HG03064 (cell line): ENCODE data around the gene GPATCH11.

Experiments used
- ATAC-seq: cut with Tn5 transposase; IDR thresholded peaks from one replicate; pipeline ENCODE4 v1.9.1; 2021; ENCODE audit warnings: low read depth; ENCODE audit not compliant: unreplicated experiment

GPATCH11 gene

DNA sequence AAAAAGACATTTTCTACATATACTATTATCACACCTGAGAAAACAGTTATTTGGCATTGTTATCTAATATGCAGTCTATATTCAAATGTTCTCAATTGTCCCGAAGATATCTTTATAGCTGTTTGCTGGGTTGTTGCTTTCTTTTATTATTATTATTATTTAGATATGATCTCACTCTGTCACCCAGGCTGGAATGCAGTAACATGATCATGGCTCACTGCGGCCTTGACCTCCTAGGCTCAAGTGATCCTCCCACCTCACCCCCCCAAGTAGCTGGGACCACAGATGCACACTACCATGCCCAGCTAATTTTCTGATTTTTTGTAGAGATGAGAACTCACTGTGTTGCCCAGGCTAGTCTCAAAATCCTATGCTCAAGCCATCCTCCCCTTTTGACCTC is 19.9 kb downstream of the GPATCH11 start:
- ATAC-seq: no peak

DNA sequence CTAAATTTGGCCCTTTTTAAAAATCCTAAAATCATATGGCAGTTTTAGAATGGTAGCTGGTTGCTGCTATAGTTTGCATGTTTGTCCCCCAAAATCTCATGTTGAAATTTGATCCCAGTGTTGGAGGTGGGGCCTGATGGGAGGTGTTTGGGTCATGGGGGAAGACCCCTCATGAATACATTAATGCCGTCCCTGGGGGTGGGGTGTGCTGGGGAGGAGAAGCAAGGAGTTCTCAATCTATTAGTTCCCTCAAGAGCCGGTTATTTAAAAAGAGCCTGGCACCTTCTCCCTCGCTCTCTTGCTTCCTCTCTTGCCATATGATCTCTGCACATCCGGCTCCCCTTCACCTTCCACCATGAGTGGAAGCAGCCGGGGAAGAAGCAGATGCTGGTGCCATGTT is 20.8 kb downstream of the GPATCH11 start:
- ATAC-seq: no peak

DNA sequence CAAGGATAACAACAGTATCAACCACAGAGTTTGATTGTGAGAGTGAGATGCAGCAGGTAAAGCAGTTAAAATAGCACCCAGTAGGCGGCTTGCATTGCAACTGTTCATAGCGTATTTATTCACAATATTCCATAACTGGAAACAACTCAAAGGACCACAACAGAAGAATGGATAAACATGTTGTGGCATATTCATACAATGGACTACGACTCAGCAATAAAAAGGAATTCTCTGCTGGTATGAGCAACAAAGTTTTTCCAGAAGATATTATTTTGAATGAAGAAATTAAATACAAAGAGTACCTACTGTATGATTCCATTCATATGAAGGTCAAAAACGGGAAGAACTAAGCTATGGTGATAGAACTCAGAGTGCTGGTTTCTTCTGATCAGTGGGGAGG is 25.2 kb downstream of the GPATCH11 start:
- no peak for ATAC-seq

DNA sequence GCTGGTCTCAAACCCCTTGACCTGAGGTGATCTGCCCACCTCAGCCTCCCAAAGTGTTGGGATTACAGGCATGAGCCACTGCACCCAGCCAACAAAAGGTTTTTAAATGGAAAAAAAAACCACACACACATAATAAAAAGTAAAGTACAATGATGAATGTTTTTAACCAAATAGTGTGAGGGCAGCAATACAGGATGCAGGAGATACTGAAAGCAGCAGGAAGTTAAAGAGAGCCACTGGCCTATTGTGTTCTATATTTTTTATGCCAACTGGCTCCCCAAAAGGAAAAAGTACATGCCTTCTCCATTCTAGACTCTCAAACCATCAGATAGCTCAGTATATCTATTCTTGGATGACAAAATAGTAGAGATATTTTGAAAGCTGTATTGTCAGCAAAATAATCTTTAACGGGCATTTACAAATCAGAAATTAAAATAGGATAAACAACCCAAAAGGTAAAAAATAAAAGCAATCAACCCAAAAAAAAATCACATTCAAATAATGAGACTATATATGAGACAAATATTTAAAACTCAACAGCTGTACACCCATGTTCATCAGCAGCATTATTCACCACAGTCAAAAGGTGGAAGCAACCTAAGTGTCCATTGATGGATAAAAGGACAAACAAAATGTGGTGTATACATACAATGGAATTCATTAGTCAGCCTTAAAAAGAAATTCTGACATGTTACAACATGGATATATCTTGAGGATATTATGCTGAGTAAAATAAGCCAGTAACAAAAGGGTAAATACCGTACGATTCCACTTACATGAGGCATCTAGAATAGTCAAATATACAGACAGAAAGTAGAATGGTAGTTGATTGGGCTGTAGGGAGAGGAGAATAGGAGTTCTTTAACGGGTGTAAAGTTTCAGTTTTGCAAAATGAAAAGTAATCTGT is 26.2 kb downstream of the GPATCH11 start:
- ATAC-seq: no peak

DNA sequence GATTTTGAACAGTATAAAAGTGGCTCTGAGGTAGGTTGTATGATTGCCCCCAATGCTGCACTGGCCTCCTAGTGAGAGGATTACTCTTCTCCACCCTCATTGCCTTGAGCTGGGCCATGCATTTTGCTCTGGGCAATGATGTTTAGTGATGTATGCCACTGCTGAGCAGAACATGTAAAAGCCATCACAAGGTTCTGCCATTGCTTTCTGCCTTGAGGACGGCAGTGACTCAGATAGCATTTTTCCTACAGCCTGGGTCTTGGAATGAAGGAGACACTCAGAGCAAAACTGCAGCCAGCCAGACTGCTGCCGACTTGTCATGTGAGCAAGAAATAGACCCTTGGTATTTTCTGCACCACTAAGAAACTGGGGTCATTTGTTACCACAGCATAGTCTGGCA is 27.6 kb downstream of the GPATCH11 start:
- ATAC-seq: no peak

DNA sequence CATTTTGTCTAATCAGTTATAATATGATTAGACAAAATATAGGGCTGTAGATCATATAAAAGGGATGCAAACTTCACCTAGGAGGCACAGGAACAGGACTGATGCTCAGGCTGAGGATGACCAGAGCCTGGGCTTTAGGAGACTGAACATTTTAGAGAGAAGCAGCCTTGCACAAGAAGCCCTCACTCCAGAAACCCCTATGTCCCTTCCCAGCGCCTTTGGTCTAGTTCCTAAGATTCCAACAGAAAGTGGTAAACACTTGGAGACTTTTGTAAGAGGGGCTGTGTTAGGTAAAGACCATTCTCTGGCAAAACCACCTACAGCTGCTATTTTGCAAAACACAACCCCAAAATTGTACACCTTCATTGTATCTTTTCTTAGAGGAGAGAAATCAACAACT is 33.2 kb downstream of the GPATCH11 start:
- ATAC-seq: no peak

DNA sequence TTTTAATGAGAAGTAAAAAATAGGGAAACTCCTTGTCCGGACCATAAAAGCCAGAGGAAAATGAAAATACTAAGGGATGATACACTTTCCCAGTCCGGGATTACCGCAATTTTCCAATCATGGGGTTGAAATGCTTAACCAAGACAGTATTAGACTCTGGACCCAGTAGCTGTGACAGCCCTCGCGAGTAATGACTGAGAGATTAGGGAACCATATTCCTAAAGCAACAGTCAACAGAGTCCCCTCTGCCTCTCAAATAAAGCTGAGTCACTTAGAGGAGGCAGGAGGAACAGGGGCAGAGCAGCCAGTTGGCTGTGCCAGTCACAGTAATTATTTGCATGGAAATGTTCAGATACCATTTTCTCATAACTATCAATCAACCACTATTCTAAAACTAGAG is 34.8 kb downstream of the GPATCH11 start:
- ATAC-seq: no peak

DNA sequence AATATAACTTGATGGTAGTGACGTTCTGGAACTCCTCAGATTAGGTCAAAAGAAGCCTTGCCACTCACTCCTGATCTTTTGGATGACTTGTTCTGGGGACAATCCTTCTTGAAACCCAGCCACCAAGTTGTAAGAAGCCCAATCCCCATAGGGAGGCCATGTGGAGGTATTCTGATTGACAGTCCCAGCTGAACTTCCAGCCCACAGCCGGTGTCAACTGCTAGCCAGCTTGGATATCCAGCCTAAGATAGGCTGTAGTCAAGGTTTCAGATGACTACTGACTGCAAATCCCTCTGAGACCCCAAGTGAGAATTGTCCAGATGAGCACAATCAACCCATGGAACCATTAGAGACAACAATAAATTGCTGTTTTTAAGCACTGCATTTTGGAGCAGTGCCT is 41.1 kb downstream of the GPATCH11 start:
- ATAC-seq: no peak

DNA sequence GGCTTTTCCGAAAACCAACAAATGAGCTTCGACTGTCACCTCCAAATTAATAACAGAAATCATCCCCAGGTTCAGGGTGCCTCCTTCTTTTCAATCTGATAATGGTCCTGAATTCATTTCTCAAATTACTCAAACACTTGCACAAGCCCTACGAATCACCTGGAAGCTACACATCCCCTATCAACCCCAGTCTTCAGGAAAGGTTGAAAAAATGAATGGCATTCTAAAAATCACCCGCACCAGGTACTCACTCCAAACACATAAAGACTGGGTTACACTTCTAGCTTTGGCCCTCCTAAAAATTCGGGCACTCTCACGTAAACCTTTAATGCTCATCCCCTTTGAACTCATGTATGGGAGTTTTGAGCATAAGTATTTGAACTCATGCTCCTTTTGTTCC is 48.6 kb downstream of the GPATCH11 start:
- no peak for ATAC-seq

DNA sequence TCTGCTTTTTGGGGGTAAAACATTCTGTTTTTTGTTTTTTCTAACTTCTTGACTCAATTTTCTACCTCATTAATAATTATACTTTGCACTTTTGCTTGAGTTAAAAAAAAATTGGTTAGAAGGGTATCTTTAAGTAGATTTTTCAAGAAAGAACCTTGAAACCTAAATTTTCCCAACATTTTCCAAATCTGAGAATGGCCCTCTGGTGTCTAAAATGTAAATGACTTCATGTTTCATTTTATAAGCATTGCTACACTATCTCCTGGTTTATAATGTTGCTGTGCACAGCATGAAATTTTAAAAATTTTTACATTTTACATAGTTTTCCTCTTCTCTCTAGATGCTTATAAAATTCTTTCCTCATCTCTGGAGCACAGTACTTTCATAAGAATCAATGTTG is 58.2 kb downstream of the GPATCH11 start:
- no peak for ATAC-seq

DNA sequence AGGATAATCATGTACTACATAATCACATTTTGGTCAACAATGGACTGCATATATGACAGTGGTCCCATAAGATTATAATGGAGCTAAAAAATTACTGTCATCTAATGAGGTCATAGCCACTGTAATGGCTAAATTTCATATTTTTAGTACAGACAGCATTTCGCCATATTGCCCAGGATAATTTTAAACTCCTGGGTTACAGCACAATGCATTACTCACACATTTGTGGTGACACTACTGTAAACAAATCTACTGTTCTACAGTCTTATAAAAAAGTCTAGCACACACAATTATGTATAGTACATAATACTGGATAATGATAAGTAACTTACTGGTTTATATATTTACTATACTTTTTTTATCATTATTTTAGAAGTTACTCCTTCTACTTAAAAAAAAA is 59.7 kb downstream of the GPATCH11 start:
- ATAC-seq: no peak

DNA sequence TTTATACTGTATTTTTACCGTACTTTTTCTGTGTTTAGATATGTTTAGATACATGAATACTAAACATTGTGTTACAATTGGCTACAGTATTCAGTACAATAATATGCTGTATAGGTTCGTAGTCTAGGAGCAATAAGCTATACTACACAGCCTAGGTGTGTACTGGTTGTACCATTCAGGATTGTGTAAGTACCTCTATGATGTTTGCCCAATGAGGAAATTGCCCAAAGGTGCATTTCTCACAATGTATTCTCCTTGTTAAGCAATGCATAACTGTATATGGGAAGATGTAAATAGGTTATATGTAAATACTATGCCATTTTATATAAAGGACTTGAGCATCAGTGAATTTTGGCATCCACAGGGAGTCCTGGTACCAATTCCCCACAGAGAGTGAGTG is 61.7 kb downstream of the GPATCH11 start:
- ATAC-seq: no peak

DNA sequence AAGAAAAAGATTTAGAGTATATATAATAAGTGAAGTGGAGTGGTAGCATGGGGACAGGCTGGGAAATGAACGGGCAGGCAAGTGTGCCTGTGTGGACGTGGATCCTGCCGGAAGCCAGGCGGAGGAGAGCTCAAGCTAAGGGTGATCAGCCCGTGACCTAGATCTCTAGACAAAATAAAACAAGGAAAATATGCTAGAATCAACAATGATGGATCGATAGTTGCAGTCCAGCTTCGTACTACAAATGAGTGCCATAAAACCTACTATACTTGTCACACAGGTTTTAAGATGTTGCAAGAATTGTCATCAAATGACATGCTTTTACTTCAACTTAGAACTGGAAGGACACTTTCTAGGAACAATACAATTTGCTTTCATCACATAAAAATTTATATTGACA is 64.0 kb downstream of the GPATCH11 start:
- ATAC-seq: no peak
